Neural cell (in vitro differentiated cells): ENCODE measurements around the gene SFXN2. TPM values are rescaled to one million over a fixed set of nuclear protein-coding genes. Genes with fewer than 3 reads are reported as not detected.

Experiments used
- H2AFZ ChIP-seq: fragments of 200-600, 300-800 bp; sonication (generic), shearing (Covaris generic); 2 replicates; pipeline ENCODE4 v1.6.0; 2014; ENCODE audit warnings: low read depth, mild to moderate bottlenecking, antibody characterized with exemption, low read length, moderate library complexity
- H3F3A ChIP-seq: fragments of 200-600 bp; shearing (Covaris generic); 2 replicates; pipeline ENCODE4 v1.6.1; 2016; ENCODE audit warnings: mild to moderate bottlenecking, moderate library complexity, mixed read lengths, antibody characterized with exemption, low read length; ENCODE audit not compliant: insufficient read depth, poor library complexity, severe bottlenecking
- H3K27ac ChIP-seq: fragments of 200-600, 300-800 bp; sonication (generic), shearing (Covaris generic); 2 replicates; pipeline ENCODE4 v1.5.1; 2014; ENCODE audit warnings: mild to moderate bottlenecking, low read length, moderate library complexity
- H3K27me3 ChIP-seq: fragments of 300-800, 200-600 bp; sonication (generic), shearing (Covaris generic); 2 replicates; pipeline ENCODE4 v1.6.0; 2014; ENCODE audit warnings: mild to moderate bottlenecking, low read depth, low read length, moderate library complexity; ENCODE audit not compliant: insufficient read depth
- H3K36me3 ChIP-seq: fragments of 300-800, 200-600 bp; sonication (generic), shearing (Covaris generic); 2 replicates; pipeline ENCODE4 v1.5.1; 2014; ENCODE audit warnings: mild to moderate bottlenecking, antibody characterized with exemption, low read length, moderate library complexity; ENCODE audit not compliant: insufficient read depth
- H3K4me2 ChIP-seq: fragments of 300-800, 200-600 bp; sonication (generic), shearing (Covaris generic); 2 replicates; pipeline ENCODE4 v1.6.0; 2014; ENCODE audit warnings: mild to moderate bottlenecking, low read length
- H3K4me3 ChIP-seq: fragments of 300-800, 200-600 bp; sonication (generic), shearing (Covaris generic); 2 replicates; pipeline ENCODE4 v1.5.1; 2014; ENCODE audit warnings: mild to moderate bottlenecking, low read length, moderate library complexity
- H3K79me2 ChIP-seq: fragments of 200-600 bp; shearing (Covaris generic); replicated peaks from 2 replicates; pipeline ENCODE4 v1.6.0; 2014; ENCODE audit warnings: mild to moderate bottlenecking, low read length, moderate library complexity; ENCODE audit not compliant: insufficient read depth
- H3K9ac ChIP-seq: fragments of 300-800, 200-600 bp; sonication (generic), shearing (Covaris generic); 2 replicates; pipeline ENCODE4 v1.6.1; 2016; ENCODE audit warnings: mild to moderate bottlenecking, low read length, mixed read lengths
- H3K9me2 ChIP-seq: fragments of 200-600 bp; shearing (Covaris generic); 2 replicates; pipeline ENCODE4 v1.6.1; 2016; ENCODE audit warnings: mild to moderate bottlenecking, low read length, mixed read lengths; ENCODE audit not compliant: insufficient read depth
- H3K9me3 ChIP-seq: fragments of 200-600, 300-800 bp; sonication (generic), shearing (Covaris generic); 2 replicates; pipeline ENCODE4 v1.6.1; 2016; ENCODE audit warnings: mild to moderate bottlenecking, mixed run types, low read length, moderate library complexity, mixed read lengths
- H4K20me1 ChIP-seq: fragments of 200-600 bp; shearing (Covaris generic); 2 replicates; pipeline ENCODE4 v1.6.1; 2016; ENCODE audit warnings: mild to moderate bottlenecking, mixed run types; ENCODE audit not compliant: insufficient read depth
- CTCF ChIP-seq: fragments of 450-650 bp; IDR thresholded peaks from 2 replicates; pipeline ENCODE4 v1.5.1; 2014; ENCODE audit warnings: antibody characterized with exemption, mild to moderate bottlenecking, moderate library complexity; ENCODE audit not compliant: poor library complexity, severe bottlenecking
- EP300 ChIP-seq: fragments of 450-650 bp; conservative IDR thresholded peaks from 2 replicates; pipeline ENCODE4 v1.6.1; 2014; ENCODE audit warnings: antibody characterized with exemption, mild to moderate bottlenecking, moderate library complexity; ENCODE audit not compliant: poor library complexity, severe bottlenecking
- EZH2 ChIP-seq: fragments of 200-600, 300-800 bp; shearing (Covaris generic), sonication (generic); IDR thresholded peaks from 2 replicates; pipeline ENCODE4 v1.6.1; 2014; ENCODE audit warnings: antibody characterized with exemption, low read length, borderline replicate concordance, mild to moderate bottlenecking; ENCODE audit not compliant: insufficient read depth, poor library complexity, severe bottlenecking
- MXI1 ChIP-seq: fragments of 450-650 bp; conservative IDR thresholded peaks from 2 replicates; pipeline ENCODE4 v1.6.1; 2014; ENCODE audit warnings: antibody characterized with exemption, mild to moderate bottlenecking; ENCODE audit not compliant: poor library complexity, severe bottlenecking
- POLR2AphosphoS5 ChIP-seq: IDR thresholded peaks from 2 replicates; pipeline ENCODE4 v1.6.1; 2012
- RAD21 ChIP-seq: fragments of 450-650 bp; conservative IDR thresholded peaks from 2 replicates; pipeline ENCODE4 v1.6.1; 2014; ENCODE audit warnings: antibody characterized with exemption, mild to moderate bottlenecking, moderate library complexity
- SMC3 ChIP-seq: fragments of 450-650 bp; conservative IDR thresholded peaks from 2 replicates; pipeline ENCODE4 v1.6.1; 2014; ENCODE audit warnings: antibody characterized with exemption, mild to moderate bottlenecking, moderate library complexity; ENCODE audit not compliant: poor library complexity
- TAF1 ChIP-seq: IDR thresholded peaks from 2 replicates; pipeline ENCODE4 v1.6.1; 2012; ENCODE audit warnings: low read depth
- polyA plus RNA-seq: library from polyadenylated mRNA; depleted of rRNA; stranded (reverse); fragments of >200 nt; gene quantifications from 2 replicates; pipeline ENCODE4 v1.2.3, GENCODE V29; 2014
- TF ChIP-seq, protein P1 (sequence below): IDR thresholded peaks from 2 replicates; pipeline ENCODE4 v1.6.1; 2012; ENCODE audit warnings: borderline replicate concordance

SFXN2 gene
- polyA plus RNA-seq, 1 donor from 2014 or later, result 16.0 TPM

DNA sequence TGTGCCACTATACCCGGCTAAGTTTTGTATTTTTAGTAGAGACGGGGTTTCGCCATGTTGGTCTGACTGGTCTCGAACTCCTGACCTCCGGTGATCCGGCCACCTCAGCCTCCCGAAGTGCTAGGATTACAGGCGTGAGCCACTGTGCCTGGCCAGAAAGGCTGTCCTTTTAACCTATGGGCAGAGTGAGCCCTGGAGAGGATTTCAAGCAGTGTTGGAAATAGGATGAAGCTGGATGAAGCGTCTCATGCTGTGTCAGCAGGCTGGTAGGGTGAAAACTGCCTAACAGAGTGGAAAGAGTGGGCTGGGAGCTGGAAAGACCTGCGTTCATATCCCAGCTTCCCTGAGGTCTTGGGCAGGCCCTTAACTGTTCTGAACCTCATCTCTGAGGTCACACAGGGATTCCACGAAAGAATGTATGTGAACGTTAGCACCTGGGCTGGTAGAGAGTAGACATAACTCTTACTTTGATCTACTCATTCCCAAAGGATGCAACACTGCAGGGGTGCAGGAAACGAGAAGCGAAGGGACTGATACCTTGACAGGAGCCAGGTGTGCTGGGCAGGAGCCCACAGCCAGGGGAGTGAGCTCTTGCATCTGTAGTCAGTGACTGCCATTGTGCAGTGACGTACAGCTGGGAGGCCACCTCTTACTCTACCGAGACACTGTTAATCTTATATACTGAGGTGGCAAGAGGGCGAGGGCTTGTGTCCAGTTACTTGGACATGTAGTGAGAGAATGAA lies 63.4 kb downstream of the SFXN2 start:
- no peak overlapping the region for H3K9ac ChIP-seq
- H3K4me2 ChIP-seq, result no peak overlapping the region
- no peaks in the 10 kb centered on the region for H3K9me2 ChIP-seq
- no peaks in the 10 kb centered on the region for H3F3A ChIP-seq
- H3K4me3 ChIP-seq, result no peak overlapping the region
- no peaks in the 10 kb centered on the region for H3K36me3 ChIP-seq
- H3K27me3 ChIP-seq, result no peaks in the 10 kb centered on the region
- H3K27ac ChIP-seq, result no peak overlapping the region
- H2AFZ ChIP-seq, result no peak overlapping the region
- TF ChIP-seq, protein P1, sequence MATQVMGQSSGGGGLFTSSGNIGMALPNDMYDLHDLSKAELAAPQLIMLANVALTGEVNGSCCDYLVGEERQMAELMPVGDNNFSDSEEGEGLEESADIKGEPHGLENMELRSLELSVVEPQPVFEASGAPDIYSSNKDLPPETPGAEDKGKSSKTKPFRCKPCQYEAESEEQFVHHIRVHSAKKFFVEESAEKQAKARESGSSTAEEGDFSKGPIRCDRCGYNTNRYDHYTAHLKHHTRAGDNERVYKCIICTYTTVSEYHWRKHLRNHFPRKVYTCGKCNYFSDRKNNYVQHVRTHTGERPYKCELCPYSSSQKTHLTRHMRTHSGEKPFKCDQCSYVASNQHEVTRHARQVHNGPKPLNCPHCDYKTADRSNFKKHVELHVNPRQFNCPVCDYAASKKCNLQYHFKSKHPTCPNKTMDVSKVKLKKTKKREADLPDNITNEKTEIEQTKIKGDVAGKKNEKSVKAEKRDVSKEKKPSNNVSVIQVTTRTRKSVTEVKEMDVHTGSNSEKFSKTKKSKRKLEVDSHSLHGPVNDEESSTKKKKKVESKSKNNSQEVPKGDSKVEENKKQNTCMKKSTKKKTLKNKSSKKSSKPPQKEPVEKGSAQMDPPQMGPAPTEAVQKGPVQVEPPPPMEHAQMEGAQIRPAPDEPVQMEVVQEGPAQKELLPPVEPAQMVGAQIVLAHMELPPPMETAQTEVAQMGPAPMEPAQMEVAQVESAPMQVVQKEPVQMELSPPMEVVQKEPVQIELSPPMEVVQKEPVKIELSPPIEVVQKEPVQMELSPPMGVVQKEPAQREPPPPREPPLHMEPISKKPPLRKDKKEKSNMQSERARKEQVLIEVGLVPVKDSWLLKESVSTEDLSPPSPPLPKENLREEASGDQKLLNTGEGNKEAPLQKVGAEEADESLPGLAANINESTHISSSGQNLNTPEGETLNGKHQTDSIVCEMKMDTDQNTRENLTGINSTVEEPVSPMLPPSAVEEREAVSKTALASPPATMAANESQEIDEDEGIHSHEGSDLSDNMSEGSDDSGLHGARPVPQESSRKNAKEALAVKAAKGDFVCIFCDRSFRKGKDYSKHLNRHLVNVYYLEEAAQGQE, result no peak
- TF ChIP-seq CTCF, result no peak
- no peak for TF ChIP-seq POLR2AphosphoS5
- no peak for TF ChIP-seq EZH2
- no peak for TF ChIP-seq TAF1
- no peak for TF ChIP-seq RAD21
- no peak for TF ChIP-seq SMC3
- no peak for TF ChIP-seq MXI1
- no peak for TF ChIP-seq EP300
- no peaks in the 10 kb centered on the region for H3K9me3 ChIP-seq
- no peaks in the 10 kb centered on the region for H3K79me2 ChIP-seq
- no peaks in the 10 kb centered on the region for H4K20me1 ChIP-seq

DNA sequence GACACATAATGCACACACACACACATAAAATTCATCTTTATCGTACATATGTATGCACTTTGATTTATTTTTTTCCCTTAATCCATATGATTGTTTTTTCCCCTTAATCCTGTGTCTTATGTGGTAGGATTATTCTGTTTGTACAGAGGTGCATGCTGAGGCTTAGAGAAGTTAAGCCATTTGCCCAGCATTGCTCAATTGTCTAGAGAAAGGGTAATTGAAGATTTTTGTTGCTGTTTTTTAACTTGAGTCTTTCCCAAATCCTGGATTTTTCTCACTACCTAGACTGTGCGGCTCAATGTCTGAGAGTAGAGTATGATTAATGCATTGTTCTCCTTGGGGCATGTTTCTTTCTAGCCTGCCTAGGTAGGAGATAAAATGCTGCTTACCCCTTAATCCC lies 64.3 kb downstream of the SFXN2 start:
- H4K20me1 ChIP-seq, result no peaks in the 10 kb centered on the region
- H3K36me3 ChIP-seq, result no peaks in the 10 kb centered on the region
- no peaks in the 10 kb centered on the region for H3K27me3 ChIP-seq
- no peak overlapping the region for H3K27ac ChIP-seq
- H3K9ac ChIP-seq, result no peak overlapping the region
- H2AFZ ChIP-seq, result no peak overlapping the region
- H3K79me2 ChIP-seq, result no peaks in the 10 kb centered on the region
- no peak overlapping the region for H3K4me3 ChIP-seq
- H3F3A ChIP-seq, result no peaks in the 10 kb centered on the region
- no peaks in the 10 kb centered on the region for H3K9me3 ChIP-seq
- H3K9me2 ChIP-seq, result no peaks in the 10 kb centered on the region
- no peak overlapping the region for H3K4me2 ChIP-seq
- TF ChIP-seq RAD21 (no peak), CTCF (no peak)
